Stimulated activated CD4-positive, alpha-beta T cell treated with anti-CD3 and anti-CD28 coated beads, Interleukin-1b, Interleukin-23, amount 100 ng/mL, for 24 hours (primary cell): ENCODE measurements around the gene NLRP2B.
"Not testable (repeated sequence)": the region's sequence is repeated elsewhere in the genome, so short reads cannot be mapped to it uniquely, and the experiment has no call there.

Source experiments
- DNase-seq, 4 experiments: peaks; one replicate each; pipeline ENCODE4 v3.0.0-alpha.2; 2020; ENCODE audit warnings: low read depth in 4 of 4, low spot score in 1 of 4

NLRP2B gene

DNA sequence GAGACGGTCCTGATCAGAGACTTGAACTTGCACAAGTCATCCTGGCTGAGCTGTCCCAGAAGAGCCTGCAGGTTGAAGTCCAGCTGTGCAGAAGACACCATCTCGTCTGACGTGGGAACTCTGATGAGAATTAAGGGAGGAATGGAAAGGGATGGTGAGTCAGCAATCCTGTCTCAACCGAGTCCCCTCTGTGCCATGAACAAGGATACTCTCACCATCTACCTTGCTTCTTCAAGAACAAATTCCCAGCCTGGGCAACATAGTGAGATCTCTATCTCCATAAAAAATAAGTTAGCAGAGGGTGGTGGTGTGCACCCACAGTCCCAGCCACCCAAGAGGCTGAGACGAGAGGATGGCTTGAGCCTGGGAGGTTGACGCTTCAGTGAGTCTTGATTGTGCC, at the start of gene NLRP2B:
Gene NLRP2B, minus strand, starts transcription at position 101 of the 400 bp plus-strand sequence.
- no peak for DNase-seq

DNA sequence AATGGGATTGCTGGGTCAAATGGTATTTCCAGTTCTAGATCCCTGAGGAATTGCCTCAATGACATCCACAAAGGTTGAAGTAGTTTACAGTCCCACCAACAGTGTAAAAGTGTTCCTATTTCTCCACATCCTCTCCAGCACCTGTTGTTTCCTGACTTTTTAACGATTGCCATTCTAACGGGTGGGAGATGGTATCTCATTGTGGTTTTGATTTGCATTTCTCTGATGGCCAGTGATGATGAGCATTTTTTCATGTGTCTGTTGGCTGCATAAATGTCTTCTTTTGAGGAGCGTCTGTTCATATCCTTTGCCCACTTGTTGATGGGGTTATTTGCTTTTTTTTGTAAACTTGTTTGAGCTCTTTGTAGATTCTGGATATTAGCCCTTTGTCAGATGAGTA, 45.9 kb upstream of the NLRP2B start:
- not testable (repeated sequence) for DNase-seq

DNA sequence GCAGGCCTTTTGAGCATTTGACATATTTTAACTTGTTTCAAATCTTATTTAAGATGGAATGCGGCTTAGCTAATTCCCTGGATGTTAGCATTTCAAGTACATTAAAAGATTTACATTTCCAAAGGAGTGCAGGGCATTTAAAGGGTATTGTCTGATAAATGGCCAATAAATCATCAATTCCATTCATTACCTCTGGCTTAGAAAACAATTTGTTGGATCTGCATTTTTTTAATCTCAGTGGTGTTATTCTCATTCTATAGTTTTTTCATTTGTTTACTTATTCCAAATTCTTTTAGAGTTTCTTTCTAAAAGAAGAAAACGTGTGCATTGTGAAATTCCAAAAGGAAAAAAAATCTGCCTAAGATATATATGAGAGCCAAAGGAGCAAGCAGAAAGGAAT, 1.3 kb upstream of the NLRP2B start:
- DNase-seq, result no peak

DNA sequence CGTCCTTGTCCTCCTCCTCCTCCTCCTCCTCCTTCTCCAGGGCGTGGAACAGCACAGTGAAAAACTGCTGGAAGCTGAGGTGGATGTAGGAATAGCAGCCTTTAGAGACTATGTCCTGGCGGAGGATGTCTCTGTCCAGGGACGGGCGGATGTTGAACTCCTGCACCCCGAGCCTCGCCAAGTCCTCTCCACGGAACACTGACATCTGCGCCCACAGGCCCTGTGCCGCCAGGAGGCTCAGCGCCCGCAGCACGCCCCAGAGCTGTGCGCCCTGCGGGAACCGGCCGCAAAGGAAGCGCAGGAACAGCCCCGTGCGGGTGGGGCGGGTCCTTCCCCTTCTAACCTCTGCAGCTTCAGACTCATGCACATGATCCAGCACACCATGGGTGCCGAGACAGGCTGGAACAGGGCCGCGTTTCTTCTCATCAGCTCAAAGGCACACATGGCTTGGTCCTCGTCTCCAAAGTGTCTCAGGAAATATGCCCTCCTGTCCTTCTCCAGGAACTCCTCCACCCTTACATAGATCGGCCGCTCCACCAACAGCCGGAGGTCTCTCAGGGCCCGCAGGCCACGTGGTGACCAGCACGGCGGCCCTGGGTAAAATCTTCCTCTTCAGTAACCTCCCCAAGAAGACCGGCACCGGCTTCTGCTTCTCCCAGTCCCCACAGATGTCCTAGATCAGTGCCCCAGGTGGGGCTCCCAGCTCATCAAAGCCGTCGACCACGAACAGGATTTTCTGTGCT, 1.2 kb downstream of the NLRP2B start:
- DNase-seq, result no peak

DNA sequence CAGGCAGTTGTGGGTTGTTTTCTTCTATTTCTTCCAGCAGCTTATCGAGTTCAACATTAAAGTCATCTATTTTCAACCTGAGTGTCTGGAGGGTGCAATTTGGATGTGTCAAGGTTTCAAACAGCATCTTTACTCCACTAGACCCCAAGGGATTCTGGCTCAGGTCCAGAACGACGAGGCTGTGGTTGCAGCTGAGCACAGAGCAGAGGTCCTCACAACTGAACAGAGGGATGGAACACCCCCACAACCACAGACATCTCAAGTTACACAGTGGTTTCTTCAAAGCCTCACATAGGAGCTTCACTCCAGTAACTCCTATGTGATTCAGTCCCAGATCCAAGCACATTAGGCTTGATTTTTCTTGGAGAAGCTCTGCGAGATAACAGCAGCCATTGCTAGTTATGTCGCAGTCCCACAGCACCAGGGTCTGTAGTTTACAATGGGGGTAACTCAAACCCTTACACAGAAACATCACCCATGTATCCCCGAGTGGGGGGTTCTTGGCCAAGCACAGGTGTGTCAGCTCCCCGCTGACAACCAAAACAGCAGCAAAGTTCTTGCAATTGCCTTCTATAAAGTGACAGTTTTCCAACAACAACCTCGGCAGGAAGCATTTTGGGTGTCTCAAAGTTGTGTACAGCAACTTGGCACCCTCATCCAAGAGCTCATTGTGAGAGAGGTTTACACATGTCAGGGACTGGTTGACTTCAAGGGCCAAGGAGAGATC, 2.8 kb downstream of the NLRP2B start:
- no peak for DNase-seq

DNA sequence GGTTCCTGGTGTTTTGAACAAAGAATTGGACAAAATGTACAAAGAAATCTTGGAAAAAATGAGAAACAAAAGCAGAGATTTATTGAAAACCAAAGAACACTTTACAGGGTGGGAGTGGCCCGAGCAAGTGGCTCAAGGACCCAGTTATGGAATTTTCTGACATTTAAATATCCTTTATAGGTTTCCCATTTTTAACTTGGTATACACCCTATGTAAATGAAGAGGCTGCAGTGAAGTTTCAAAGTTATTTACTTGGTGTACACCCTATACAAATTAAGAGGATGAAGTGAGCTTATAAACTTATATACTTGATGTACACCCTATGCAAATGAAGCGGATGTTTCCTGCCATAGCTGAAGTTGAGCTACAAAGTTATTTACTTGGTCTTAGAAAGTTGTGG, 4.7 kb downstream of the NLRP2B start:
- no peak for DNase-seq

DNA sequence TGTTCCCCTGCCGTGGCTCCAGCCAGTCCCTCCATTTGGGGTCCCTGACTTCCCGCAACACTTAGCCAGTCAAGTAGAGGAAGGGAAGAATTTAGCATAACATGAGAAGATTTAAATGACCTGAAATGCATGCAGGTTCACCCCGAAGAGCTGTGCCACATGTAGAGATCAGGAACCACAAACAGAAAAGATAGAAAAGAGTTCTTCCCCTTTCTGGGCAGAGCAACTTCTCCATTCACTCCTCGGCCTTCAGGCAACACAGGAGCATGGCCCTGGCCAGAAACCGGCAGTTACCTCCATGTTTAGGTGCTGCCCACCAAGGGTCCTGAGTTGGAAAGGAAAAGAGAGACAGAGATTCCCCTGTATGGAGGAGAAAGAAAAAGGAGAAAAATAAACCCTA, 5.2 kb downstream of the NLRP2B start:
- DNase-seq, result no peak

DNA sequence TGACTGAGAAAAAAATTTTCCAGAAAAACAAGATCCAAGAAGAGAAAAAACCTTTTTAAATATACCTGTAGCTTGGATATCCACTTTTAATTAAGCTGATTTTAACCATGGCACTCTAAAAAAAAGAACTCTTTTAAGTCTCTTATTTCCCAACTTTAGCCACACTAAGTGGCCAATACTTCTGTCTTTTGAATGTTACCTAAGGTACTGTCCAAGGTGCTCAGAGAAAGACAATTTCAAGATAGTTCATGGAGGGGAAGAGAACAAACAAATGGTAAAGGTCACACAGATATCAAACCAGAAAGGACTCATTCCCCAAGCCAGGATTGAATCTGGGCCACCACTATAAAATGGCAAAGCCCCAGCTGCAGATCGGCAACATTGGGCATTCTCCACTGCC, 10.1 kb downstream of the NLRP2B start:
- DNase-seq, result no peak

DNA sequence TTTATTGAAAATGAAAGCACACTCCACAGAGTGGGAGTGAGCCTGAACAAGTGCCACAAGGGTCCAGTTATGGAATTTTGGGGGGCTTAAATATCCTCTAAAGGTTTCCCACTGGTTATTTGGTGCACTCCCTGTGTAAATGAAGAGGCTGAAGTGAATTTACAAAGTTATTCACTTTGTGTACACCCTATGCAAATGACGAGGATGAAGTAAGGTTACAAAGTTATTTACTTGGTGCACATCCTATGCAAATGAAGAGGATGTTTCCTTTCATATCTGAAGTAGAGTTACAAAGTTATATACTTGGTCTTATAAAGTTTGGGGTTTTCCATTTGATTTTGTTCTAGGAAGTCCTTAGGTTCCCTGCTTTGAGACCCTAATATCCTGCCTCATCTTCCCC, 13.1 kb downstream of the NLRP2B start:
- no peak for DNase-seq

DNA sequence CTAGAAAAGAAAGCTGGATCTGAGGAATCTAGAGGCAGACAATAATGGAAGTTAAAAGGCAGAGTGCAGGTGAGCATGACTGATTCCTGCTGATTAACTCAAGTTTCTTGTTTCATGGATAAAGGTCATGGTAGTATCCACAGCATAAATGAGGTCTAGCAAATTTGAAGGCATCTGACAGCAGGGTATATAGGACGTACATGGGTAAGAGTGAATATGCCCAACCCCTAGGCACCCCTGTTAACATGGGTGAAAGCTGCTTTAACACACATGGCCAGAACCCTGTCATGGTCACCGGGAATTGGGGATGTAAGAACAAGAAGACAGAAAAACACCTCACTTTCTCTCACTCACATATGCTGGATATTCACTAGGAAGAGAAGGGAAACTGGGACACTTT, 25.0 kb downstream of the NLRP2B start:
- no peak for DNase-seq

DNA sequence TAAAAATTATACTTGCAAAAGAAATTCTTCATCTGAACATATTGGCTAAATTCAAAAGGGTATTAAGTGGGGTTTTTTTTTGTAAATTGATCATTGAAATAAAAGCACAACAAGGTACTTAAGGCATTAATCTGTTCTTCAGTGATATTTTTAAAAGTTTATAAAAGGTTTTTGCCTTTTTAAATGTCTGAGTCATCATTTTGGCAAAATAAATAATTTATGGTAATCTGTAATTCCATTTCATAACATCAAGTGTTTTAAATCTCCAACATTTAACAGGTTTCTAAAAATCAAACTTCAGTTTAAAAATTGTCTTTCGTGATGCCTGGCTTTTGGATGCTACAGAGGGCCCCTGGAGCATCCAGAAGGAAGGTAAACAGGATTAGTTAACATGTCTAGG, 27.4 kb downstream of the NLRP2B start:
- no peak for DNase-seq

DNA sequence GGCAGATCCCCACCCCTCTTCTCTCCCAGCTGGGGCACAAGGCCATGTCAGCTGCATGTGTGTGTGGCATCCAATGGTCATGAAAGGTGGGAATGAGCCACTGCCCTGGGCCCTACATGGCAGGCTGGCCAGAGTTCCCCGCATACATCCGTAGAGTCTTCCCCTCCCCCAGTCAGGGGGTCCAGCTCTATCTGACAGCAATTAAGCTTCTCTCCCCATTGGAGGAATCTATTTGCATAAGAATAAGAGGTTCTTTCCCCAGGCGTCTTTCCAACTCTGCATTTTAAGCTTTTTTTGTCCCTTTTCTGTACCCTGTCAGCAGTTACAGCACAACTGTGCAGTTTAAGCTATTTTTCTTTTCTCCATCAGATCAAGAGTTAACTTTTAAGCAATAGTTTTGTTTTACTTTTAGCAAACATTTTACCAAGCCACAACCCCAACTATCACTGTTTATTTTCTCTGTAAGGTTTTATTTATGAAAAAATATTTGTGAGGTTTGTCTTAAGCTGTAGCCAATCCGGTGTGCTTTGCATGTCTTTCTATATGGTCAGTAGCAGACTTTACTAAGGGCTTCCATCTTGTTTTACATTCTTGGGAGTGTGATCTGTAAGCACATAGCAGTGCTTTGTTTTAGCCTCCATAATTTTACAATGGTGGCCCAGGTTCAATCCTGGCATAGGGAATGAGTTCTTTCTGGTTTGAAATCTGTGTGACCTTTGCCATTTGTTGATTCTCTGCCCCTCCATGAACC, 28.7 kb downstream of the NLRP2B start:
- no peak for DNase-seq

DNA sequence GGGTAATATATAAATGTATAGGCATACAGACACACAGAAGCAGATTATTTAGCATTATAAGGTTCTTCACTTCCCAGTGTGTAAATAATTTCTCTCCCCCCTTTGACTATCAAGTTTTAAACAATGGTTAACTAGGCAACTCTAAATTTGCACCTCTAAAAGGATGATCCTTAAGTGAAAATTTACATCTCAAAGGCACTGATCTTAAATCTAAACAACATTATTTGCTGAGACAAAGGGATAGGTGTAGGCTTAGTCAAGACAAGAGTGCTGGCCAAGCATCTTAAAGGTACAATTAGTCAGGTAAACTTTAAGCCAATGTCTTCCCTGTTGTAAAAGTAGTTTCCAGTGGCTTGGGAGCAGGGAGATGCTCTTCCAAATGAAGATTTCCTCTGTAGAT, 33.0 kb downstream of the NLRP2B start:
- DNase-seq, result no peak

DNA sequence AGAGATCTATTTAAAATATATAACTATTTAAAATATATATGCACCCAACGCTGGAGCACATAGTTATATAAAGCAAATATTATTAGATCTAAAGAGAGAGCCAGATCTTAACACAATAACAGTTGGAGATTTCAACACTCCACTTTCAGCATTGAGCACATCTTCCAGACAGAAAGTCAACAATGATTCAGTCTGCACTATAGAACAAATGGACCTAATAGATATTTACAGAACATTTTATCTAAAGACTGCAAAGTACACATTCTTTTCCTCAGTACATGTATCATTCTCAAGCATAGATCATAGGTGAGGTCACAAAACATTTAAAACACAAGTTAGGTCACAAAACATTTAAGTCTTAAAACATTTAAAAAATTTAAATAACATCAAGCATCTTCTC, 36.4 kb downstream of the NLRP2B start:
- no peak for DNase-seq

DNA sequence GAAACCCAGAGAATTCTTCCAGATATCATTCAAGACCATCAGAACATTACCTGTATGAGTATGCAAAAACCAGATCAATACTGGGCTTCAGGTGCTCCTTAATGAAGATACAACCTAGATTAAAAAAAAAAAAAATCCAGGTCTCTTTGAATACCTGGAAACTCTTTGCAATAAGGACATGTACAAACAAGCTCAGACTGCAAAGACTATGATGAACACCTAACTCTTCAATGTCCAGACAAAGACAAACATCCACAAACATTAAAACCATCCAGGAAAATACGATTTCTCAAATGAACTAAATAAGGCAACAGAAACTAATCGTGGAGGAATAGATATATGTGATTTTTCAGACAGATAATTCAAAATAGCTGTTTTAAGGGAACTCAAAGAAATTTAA, 38.7 kb downstream of the NLRP2B start:
- no peak for DNase-seq

DNA sequence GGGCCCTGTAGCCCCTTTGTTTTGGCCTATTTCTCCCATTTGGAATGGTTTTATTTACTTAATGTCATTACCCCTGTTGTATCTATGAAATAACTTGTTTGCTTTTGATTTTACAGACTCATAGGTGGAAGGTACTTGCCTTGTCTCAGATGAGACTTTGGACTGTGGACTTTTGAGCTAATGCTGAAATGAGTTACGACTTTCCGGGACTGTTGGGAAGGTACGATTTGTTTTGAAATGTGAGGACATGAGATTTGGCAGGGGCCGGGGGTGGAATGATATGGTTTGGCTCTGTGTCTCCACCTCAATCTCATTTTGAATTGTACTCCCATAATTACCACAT, 39.4 kb downstream of the NLRP2B start:
- DNase-seq, result no peak

DNA sequence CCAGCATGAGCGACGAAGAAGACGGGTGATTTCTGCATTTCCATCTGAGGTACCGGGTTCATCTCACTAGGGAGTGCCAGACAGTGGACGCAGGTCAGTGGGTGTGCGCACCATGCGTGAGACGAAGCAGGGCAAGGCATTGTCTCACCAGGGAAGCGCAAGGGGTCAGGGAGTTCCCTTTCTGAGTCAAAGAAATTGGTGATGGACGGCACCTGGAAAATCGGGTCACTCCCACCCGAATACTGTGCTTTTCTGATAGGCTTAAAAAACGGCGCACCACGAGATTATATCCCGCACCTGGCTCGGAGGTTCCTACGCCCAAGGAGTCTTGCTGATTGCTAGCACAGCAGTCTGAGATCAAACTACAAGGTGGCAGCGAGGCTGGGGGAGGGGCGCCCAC, 50.6 kb downstream of the NLRP2B start:
- not testable (repeated sequence) for DNase-seq
